Neural progenitor cell (in vitro differentiated cells): Measurements from ENCODE around the gene RIPOR2. TPM values are rescaled to one million over a fixed set of nuclear protein-coding genes. Genes with fewer than 3 reads are reported as not detected.

ENCODE experiments used
- DNase-seq: peaks from one replicate; pipeline ENCODE4 v3.0.0-alpha.2; 2016; ENCODE audit warnings: low spot score
- H2AFZ ChIP-seq: fragments of 200-600 bp; sonication (generic); replicated peaks from 2 replicates; pipeline ENCODE4 v1.6.1; 2016; ENCODE audit warnings: antibody characterized with exemption
- H3F3A ChIP-seq: fragments of 200-600 bp; sonication (generic); 2 replicates; pipeline ENCODE4 v1.6.1; 2016; ENCODE audit warnings: antibody characterized with exemption, low read depth
- H3K27ac ChIP-seq: fragments of 200-600 bp; sonication (generic); 2 replicates; pipeline ENCODE4 v1.5.1; 2016; ENCODE audit warnings: mild to moderate bottlenecking
- H3K27me3 ChIP-seq: fragments of 200-600 bp; sonication (generic); 2 replicates; pipeline ENCODE4 v1.6.1; 2016; ENCODE audit warnings: mild to moderate bottlenecking, moderate library complexity
- H3K36me3 ChIP-seq: fragments of 200-600 bp; sonication (generic); 2 replicates; pipeline ENCODE4 v1.5.1; 2016
- H3K4me1 ChIP-seq: fragments of 200-600 bp; sonication (generic); 2 replicates; pipeline ENCODE4 v1.6.1; 2016; ENCODE audit warnings: mixed run types
- H3K4me2 ChIP-seq: fragments of 200-600 bp; sonication (generic); 2 replicates; pipeline ENCODE4 v1.6.1; 2016
- H3K4me3 ChIP-seq: fragments of 200-600 bp; sonication (generic); 2 replicates; pipeline ENCODE4 v1.5.1; 2016
- H3K79me2 ChIP-seq: fragments of 200-600 bp; sonication (generic); 2 replicates; pipeline ENCODE4 v1.6.1; 2016; ENCODE audit warnings: low read depth
- H3K9ac ChIP-seq: fragments of 200-600 bp; sonication (generic); 2 replicates; pipeline ENCODE4 v1.6.1; 2016
- H3K9me3 ChIP-seq: fragments of 200-600 bp; sonication (generic); 2 replicates; pipeline ENCODE4 v1.5.1; 2016; ENCODE audit warnings: low read depth
- H4K20me1 ChIP-seq: fragments of 200-600 bp; sonication (generic); 2 replicates; pipeline ENCODE4 v1.6.1; 2016; ENCODE audit warnings: low read depth
- H3K27ac Mint-ChIP-seq: 3 replicates; pipeline ENCODE4 v1.8.0; 2021; ENCODE audit warnings: mixed read lengths
- H3K27me3 Mint-ChIP-seq: 2 replicates; pipeline ENCODE4 v1.8.0; 2022; ENCODE audit warnings: low read depth, mild to moderate bottlenecking, inconsistent platforms, moderate library complexity, mixed read lengths; ENCODE audit not compliant: insufficient read depth
- H3K36me3 Mint-ChIP-seq: 3 replicates; pipeline ENCODE4 v1.8.0; 2021; ENCODE audit warnings: mixed read lengths
- H3K4me1 Mint-ChIP-seq: 3 replicates; pipeline ENCODE4 v1.8.0; 2021; ENCODE audit warnings: mixed read lengths
- H3K4me3 Mint-ChIP-seq: 3 replicates; pipeline ENCODE4 v1.8.0; 2021; ENCODE audit warnings: mild to moderate bottlenecking, moderate library complexity, mixed read lengths
- H3K9me3 Mint-ChIP-seq: 3 replicates; pipeline ENCODE4 v1.8.0; 2020; ENCODE audit warnings: mixed read lengths
- EZH2 ChIP-seq: fragments of 200-600 bp; sonication (generic); IDR thresholded peaks from 2 replicates; pipeline ENCODE4 v1.6.1; 2017; ENCODE audit warnings: antibody characterized with exemption, mild to moderate bottlenecking, moderate library complexity
- EZH2phosphoT487 ChIP-seq: fragments of 200-600 bp; sonication (generic); IDR thresholded peaks from 2 replicates; pipeline ENCODE4 v1.6.1; 2017; ENCODE audit warnings: antibody characterized with exemption
- total RNA-seq: library from RNA; depleted of rRNA; stranded (reverse); fragments of >200 nt; gene quantifications from 2 replicates; pipeline ENCODE4 v1.2.3, GENCODE V29; 2015; ENCODE audit warnings: low replicate concordance
- TF ChIP-seq, protein P1 (sequence below): fragments of 200-600 bp; sonication (generic); IDR thresholded peaks from 2 replicates; pipeline ENCODE4 v1.5.1; 2017; ENCODE audit warnings: antibody characterized with exemption, mild to moderate bottlenecking

The RIPOR2 gene
- total RNA-seq, 1 donor from 2014 or later, result 0.26 TPM

DNA sequence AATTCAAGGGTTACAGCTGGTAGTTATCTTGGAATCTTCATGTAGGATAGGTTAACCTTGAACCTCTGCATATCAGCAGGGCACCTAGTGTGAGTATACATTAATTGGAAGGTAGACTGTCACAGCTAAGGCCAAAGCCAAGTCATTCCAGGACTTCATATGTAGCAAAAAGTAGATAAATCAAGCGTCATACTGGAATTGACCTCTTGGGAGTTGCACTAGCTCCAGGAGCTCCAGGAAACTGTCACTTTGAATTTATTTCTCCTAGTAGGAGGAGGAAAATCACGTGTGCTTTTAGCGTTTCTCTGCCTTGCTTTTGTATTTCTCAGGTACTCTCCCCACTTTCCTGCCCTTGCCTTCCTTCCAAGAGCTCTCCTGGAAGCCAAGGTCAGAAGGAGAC lies 30.3 kb downstream of the RIPOR2 start:
- Mint-ChIP-seq H3K4me3 (no peak overlapping the region), H3K27me3 (peaks cover 9% of the 10 kb centered on the region), H3K27ac (no peak overlapping the region), H3K36me3 (no peaks in the 10 kb centered on the region), H3K4me1 (peaks cover 31% of the 10 kb centered on the region), H3K9me3 (peaks cover 8% of the 10 kb centered on the region)
- H3K4me1 ChIP-seq, result peaks cover 30% of the 10 kb centered on the region
- H3K4me2 ChIP-seq, result no peak overlapping the region
- peaks cover 3% of the 10 kb centered on the region for H3F3A ChIP-seq
- H3K79me2 ChIP-seq, result no peaks in the 10 kb centered on the region
- no peaks in the 10 kb centered on the region for H3K9me3 ChIP-seq
- DNase-seq, result no peak
- H3K4me3 ChIP-seq, result no peak overlapping the region
- no peak overlapping the region for H3K27ac ChIP-seq
- peaks cover 18% of the 10 kb centered on the region for H3K27me3 ChIP-seq
- no peaks in the 10 kb centered on the region for H3K36me3 ChIP-seq
- no peak overlapping the region for H3K9ac ChIP-seq
- H4K20me1 ChIP-seq, result no peaks in the 10 kb centered on the region
- H2AFZ ChIP-seq, result no peak overlapping the region
- no peak for TF ChIP-seq EZH2phosphoT487
- no peak for TF ChIP-seq EZH2
- TF ChIP-seq, protein P1, sequence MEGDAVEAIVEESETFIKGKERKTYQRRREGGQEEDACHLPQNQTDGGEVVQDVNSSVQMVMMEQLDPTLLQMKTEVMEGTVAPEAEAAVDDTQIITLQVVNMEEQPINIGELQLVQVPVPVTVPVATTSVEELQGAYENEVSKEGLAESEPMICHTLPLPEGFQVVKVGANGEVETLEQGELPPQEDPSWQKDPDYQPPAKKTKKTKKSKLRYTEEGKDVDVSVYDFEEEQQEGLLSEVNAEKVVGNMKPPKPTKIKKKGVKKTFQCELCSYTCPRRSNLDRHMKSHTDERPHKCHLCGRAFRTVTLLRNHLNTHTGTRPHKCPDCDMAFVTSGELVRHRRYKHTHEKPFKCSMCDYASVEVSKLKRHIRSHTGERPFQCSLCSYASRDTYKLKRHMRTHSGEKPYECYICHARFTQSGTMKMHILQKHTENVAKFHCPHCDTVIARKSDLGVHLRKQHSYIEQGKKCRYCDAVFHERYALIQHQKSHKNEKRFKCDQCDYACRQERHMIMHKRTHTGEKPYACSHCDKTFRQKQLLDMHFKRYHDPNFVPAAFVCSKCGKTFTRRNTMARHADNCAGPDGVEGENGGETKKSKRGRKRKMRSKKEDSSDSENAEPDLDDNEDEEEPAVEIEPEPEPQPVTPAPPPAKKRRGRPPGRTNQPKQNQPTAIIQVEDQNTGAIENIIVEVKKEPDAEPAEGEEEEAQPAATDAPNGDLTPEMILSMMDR, result no peak

DNA sequence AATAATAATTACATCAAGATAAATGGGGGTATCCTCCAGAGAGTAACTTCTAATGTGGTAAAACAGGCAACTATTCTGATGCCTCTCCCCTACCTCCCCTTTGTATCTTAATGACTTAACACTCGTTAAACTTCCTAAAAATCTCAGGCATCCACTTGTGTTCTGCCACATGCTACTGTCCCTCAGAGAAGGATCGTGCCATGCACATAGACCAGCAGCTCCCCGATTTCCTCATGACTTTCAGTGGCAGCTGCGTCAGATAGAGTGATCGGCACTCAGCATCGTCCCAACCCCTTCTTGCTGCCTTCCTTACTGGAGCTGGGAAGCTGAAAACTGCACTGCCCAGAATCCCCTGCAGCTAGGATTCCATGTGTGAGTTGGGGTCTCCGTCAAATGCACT lies 32.1 kb downstream of the RIPOR2 start:
- Mint-ChIP-seq H3K9me3 (peaks cover 8% of the 10 kb centered on the region), H3K27ac (no peak overlapping the region), H3K4me3 (peak overlapping the region; percentile 8), H3K36me3 (no peaks in the 10 kb centered on the region), H3K4me1 (peaks cover 19% of the 10 kb centered on the region), H3K27me3 (peaks cover 6% of the 10 kb centered on the region)
- Histone ChIP-seq H3K36me3 (no peaks in the 10 kb centered on the region), H3K4me1 (peaks cover 16% of the 10 kb centered on the region), H4K20me1 (no peaks in the 10 kb centered on the region), H2AFZ (no peak overlapping the region), H3K9ac (no peak overlapping the region), H3K4me3 (no peak overlapping the region), H3K4me2 (no peak overlapping the region), H3K27ac (no peak overlapping the region), H3F3A (no peaks in the 10 kb centered on the region), H3K27me3 (no peaks in the 10 kb centered on the region), H3K79me2 (no peaks in the 10 kb centered on the region), H3K9me3 (no peaks in the 10 kb centered on the region)
- no peak for DNase-seq
- TF ChIP-seq EZH2phosphoT487, result no peak
- TF ChIP-seq, protein P1, result no peak
- no peak for TF ChIP-seq EZH2

GRCh38 chr6:24902782-24903181 lies 33.0 kb downstream of the RIPOR2 start:
- H3K4me2 ChIP-seq, result no peak overlapping the region
- H3K27ac ChIP-seq, result no peak overlapping the region
- H3K79me2 ChIP-seq, result no peaks in the 10 kb centered on the region
- Mint-ChIP-seq H3K4me1 (peaks cover 11% of the 10 kb centered on the region), H3K4me3 (no peak overlapping the region), H3K9me3 (peaks cover 8% of the 10 kb centered on the region), H3K27ac (no peak overlapping the region), H3K36me3 (no peaks in the 10 kb centered on the region), H3K27me3 (peaks cover 6% of the 10 kb centered on the region)
- no peaks in the 10 kb centered on the region for H3K9me3 ChIP-seq
- H3K27me3 ChIP-seq, result no peaks in the 10 kb centered on the region
- no peaks in the 10 kb centered on the region for H4K20me1 ChIP-seq
- H3K36me3 ChIP-seq, result no peaks in the 10 kb centered on the region
- H3K4me1 ChIP-seq, result peaks cover 7% of the 10 kb centered on the region
- no peak overlapping the region for H3K4me3 ChIP-seq
- H3F3A ChIP-seq, result no peaks in the 10 kb centered on the region
- DNase-seq, result no peak
- TF ChIP-seq EZH2phosphoT487, result no peak
- TF ChIP-seq, protein P1, result no peak
- no peak for TF ChIP-seq EZH2
- no peak overlapping the region for H2AFZ ChIP-seq
- H3K9ac ChIP-seq, result no peak overlapping the region
